Measurements from ENCODE around the gene CLEC19A. TPM values are rescaled to one million over a fixed set of nuclear protein-coding genes. Genes with fewer than 3 reads are reported as not detected.

The CLEC19A gene
- total and polyA plus RNA-seq, 2 experiments from 2014 or later: not detected

DNA sequence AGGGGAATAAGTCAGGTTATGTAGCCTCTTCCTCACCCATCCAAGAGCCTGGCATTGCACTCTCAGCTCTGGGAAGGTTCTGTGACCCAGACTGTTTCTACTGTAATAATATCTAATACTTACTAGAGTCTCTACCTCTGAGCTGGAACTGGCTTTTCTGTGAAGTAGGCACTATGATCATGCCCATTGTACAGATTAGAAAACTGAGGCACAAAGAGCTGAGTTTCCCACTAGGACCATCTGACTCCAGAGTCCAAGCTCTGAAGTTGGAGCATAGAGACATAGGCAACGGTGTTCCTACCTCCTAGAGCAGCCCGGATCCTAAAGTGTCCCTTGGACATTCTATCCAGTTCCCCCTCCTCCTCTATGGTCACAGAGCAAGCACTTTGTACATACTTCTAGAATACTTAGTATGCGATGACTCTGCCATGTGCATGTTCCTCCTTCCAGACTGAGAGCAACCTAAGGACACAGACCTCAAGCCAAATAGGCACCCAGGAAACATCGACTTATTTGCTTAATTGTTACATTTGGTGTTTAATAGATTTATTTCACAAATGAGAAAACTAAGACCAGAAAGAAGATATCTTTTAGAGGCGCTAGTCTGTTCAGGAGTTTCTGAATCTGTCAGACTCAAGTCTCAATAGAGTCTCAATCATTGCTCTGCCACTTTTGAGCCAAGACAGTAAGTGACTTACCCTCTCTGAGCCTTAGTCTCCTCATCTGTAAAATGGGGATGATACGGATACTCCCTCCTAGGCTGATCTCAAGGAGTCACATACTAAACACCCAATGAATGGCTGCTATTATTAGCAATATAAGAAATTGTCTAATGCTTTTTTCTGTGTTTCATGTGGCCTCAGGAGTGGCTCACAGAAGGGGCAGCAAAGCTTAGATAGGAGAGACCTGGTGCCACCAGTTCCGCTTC is 3.6 kb downstream of the CLEC19A start (continued):
- TF ChIP-seq, protein P1, sequence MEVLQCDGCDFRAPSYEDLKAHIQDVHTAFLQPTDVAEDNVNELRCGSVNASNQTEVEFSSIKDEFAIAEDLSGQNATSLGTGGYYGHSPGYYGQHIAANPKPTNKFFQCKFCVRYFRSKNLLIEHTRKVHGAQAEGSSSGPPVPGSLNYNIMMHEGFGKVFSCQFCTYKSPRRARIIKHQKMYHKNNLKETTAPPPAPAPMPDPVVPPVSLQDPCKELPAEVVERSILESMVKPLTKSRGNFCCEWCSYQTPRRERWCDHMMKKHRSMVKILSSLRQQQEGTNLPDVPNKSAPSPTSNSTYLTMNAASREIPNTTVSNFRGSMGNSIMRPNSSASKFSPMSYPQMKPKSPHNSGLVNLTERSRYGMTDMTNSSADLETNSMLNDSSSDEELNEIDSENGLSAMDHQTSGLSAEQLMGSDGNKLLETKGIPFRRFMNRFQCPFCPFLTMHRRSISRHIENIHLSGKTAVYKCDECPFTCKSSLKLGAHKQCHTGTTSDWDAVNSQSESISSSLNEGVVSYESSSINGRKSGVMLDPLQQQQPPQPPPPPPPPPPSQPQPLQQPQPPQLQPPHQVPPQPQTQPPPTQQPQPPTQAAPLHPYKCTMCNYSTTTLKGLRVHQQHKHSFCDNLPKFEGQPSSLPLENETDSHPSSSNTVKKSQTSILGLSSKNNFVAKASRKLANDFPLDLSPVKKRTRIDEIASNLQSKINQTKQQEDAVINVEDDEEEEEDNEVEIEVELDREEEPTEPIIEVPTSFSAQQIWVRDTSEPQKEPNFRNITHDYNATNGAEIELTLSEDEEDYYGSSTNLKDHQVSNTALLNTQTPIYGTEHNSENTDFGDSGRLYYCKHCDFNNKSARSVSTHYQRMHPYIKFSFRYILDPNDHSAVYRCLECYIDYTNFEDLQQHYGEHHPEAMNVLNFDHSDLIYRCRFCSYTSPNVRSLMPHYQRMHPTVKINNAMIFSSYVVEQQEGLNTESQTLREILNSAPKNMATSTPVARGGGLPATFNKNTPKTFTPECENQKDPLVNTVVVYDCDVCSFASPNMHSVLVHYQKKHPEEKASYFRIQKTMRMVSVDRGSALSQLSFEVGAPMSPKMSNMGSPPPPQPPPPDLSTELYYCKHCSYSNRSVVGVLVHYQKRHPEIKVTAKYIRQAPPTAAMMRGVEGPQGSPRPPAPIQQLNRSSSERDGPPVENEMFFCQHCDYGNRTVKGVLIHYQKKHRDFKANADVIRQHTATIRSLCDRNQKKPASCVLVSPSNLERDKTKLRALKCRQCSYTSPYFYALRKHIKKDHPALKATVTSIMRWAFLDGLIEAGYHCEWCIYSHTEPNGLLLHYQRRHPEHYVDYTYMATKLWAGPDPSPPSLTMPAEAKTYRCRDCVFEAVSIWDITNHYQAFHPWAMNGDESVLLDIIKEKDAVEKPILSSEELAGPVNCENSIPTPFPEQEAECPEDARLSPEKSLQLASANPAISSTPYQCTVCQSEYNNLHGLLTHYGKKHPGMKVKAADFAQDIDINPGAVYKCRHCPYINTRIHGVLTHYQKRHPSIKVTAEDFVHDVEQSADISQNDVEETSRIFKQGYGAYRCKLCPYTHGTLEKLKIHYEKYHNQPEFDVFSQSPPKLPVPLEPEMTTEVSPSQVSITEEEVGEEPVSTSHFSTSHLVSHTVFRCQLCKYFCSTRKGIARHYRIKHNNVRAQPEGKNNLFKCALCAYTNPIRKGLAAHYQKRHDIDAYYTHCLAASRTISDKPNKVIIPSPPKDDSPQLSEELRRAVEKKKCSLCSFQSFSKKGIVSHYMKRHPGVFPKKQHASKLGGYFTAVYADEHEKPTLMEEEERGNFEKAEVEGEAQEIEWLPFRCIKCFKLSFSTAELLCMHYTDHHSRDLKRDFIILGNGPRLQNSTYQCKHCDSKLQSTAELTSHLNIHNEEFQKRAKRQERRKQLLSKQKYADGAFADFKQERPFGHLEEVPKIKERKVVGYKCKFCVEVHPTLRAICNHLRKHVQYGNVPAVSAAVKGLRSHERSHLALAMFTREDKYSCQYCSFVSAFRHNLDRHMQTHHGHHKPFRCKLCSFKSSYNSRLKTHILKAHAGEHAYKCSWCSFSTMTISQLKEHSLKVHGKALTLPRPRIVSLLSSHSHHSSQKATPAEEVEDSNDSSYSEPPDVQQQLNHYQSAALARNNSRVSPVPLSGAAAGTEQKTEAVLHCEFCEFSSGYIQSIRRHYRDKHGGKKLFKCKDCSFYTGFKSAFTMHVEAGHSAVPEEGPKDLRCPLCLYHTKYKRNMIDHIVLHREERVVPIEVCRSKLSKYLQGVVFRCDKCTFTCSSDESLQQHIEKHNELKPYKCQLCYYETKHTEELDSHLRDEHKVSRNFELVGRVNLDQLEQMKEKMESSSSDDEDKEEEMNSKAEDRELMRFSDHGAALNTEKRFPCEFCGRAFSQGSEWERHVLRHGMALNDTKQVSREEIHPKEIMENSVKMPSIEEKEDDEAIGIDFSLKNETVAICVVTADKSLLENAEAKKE (CRISPR knock-in tag; IDR thresholded peaks at IDR 0.05): no peak

DNA sequence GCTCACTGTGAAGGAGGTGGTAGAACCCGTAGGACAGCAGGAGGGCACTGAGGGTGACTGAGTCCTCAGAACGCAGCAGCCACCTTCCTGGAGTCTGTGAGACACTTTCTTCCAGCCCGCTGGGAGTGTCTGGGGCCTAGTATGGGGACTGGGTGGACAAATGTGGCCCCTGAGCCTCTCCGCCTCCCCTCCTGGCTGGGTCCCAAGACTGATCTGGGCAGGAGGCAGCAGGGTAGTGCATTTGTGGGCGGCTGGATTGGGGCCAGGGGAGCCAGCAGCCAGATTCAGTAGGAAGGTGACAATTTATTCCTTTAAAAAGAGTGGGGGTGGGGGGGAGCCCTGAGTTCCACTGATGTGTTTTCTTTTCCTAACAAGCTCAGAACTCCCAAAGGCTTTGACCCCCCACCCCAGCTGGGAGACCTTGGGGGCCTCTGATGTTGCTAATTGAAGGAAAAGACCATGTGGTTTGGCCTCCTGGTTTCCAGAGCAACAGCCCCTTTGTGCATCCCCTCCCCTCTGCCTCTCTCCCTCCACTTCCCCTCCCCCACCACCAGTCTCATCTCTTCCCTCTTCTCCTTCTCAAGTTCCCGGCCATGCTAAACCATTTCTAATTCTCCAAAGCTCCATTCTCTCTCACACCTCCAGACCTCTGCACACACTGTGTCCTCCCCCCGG is 4.4 kb downstream of the CLEC19A start:
- H3K36me3 Mint-ChIP-seq (ENCODE audit: low read depth): 0 out of 3 replicates have a peak, but pooled peaks cover 2% of the 10 kb centered on the region
- ATAC-seq (peak; percentile 61), DNase-seq (ENCODE audit: low spot score) (peak; percentile 72)
- Histone ChIP-seq H3K4me3 (no peak overlapping the region), H3F3A (replicated peaks; ENCODE audit: low read depth) (no peaks in the 10 kb centered on the region), H3K27me3 (ENCODE audit: insufficient read depth) (no peaks in the 10 kb centered on the region), H2AFZ (peak overlapping the region; percentile 97), H4K20me1 (replicated peaks; ENCODE audit: insufficient read depth) (no peaks in the 10 kb centered on the region), H3K27ac (ENCODE audit: low read depth) (no peak overlapping the region), H3K9me2 (ENCODE audit: insufficient read depth) (0 out of 2 replicates have a peak, but pooled peaks cover 4% of the 10 kb centered on the region), H3K36me3 (ENCODE audit: insufficient read depth) (no peaks in the 10 kb centered on the region), H3K4me1 (ENCODE audit: insufficient read depth) (peaks cover 53% of the 10 kb centered on the region), H3K79me2 (replicated peaks; ENCODE audit: insufficient read depth) (no peaks in the 10 kb centered on the region), H3K4me2 (peak overlapping the region; percentile 68; the same call in 1 of the 2 replicates)
- H3K4me1 Mint-ChIP-seq: peaks cover 50% of the 10 kb centered on the region
- H3K9me3 Mint-ChIP-seq: peaks cover 11% of the 10 kb centered on the region
- H3K4me3 Mint-ChIP-seq: no peak overlapping the region; the same call in 2 of the 3 replicates
- peak overlapping the region; percentile 89 for H3K27ac Mint-ChIP-seq
- H3K27me3 Mint-ChIP-seq (ENCODE audit: insufficient read depth, low read depth, poor library complexity): peaks cover 4% of the 10 kb centered on the region
- no peak for TF ChIP-seq EZH2 (IDR thresholded peaks at IDR 0.05; ENCODE audit: low read depth, unreplicated experiment)
- TF ChIP-seq POLR2AphosphoS5 (IDR thresholded peaks at IDR 0.05; ENCODE audit: low read depth): no peak
- TF ChIP-seq, protein P1 (CRISPR knock-in tag; IDR thresholded peaks at IDR 0.05): no peak
- no peak for TF ChIP-seq NANOG (IDR thresholded peaks at IDR 0.05; ENCODE audit: borderline replicate concordance)
